Transverse colon (tissue), 4 donors: Measurements from ENCODE around the gene SLC24A3. TPM values are rescaled to one million over a fixed set of nuclear protein-coding genes. Genes with fewer than 3 reads are reported as not detected.

ENCODE experiments used
- DNase-seq: peaks from one replicate; pipeline ENCODE4 v3.0.0-alpha.2; 2019
- H3K27ac ChIP-seq, 4 donors: fragments of 200-600 bp; sonication (generic); 2 replicates each; pipeline ENCODE4 v1.5.1; 2016 to 2018; ENCODE audit warnings: inconsistent platforms in 4 of 4
- H3K27me3 ChIP-seq: fragments of 200-600 bp; sonication (generic); 2 replicates; pipeline ENCODE4 v1.5.1; 2017; ENCODE audit warnings: inconsistent platforms
- H3K36me3 ChIP-seq, 4 donors: fragments of 200-600 bp; sonication (generic); 2 replicates each; pipeline ENCODE4 v1.5.1; 2017 to 2019; ENCODE audit warnings: inconsistent platforms in 4 of 4
- H3K4me1 ChIP-seq, 4 donors: fragments of 200-600 bp; sonication (generic); 2 replicates each; pipeline ENCODE4 v1.5.1; 2017 to 2020; ENCODE audit warnings: inconsistent platforms in 4 of 4
- H3K4me3 ChIP-seq, 4 donors: fragments of 200-600 bp; sonication (generic); 1 replicate in 1 of 4; 2 replicates in 3 of 4; pipeline versions ENCODE4 v1.5.1 to v1.6.1; 2017 to 2019; ENCODE audit warnings: inconsistent platforms in 4 of 4
- H3K9me3 ChIP-seq, 2 donors: fragments of 200-600 bp; sonication (generic); 2 replicates each; pipeline ENCODE4 v1.5.1; 2017 to 2019; ENCODE audit warnings: inconsistent platforms in 2 of 2
- EP300 ChIP-seq: sonication (generic); formaldehyde crosslinking; IDR thresholded peaks from one replicate; pipeline ENCODE4 v1.6.1; 2017; ENCODE audit warnings: antibody characterized with exemption, low read depth
- POLR2A ChIP-seq: fragments of 450-650 bp; IDR thresholded peaks from one replicate; pipeline ENCODE4 v1.6.1; 2016; ENCODE audit warnings: antibody characterized with exemption, mild to moderate bottlenecking, moderate library complexity
- POLR2AphosphoS5 ChIP-seq, 3 donors: sonication (generic); formaldehyde crosslinking; IDR thresholded peaks; one replicate each; pipeline ENCODE4 v1.6.1; 2016; ENCODE audit warnings: antibody characterized with exemption in 3 of 3
- WGBS, 2 donors: methylation state at CpG; one replicate each; pipeline ENCODE4 v1.1.5; 2018; ENCODE audit warnings: low coverage in 1 of 2; 5-methylcytosine and 5-hydroxymethylcytosine counted together
- in situ Hi-C, 4 donors: fragments of 200-750 bp; cut with MboI; loops; one replicate each; pipeline versions ENCODE4 v1.15.0 to v1.15.1; 2017; ENCODE audit warnings: low sequenced_read_pairs in 3 of 4, low pct_ligation_motif_present in 1 of 4, low pct_unique_long_range_greater_than_20kb in 1 of 4
- intact Hi-C: fragments of 100-400 bp; cut with DNase I; formaldehyde crosslinking; loops from one replicate; pipeline ENCODE4 v1.15.1; 2023; ENCODE audit warnings: low total_unique reads
- total RNA-seq, 4 donors: library from RNA; depleted of rRNA; stranded (reverse); fragments of >200 nt; gene quantifications; one replicate each; pipeline ENCODE4 v1.1.0, GENCODE V29; 2016
- TF ChIP-seq, protein P1 (sequence below), 5 experiments: fragments of 200-600 bp in 3 of 5; fragments of 450-650 bp in 2 of 5; sonication (generic) in 3 of 5; IDR thresholded peaks; 1 replicate in 2 of 5; 2 replicates in 3 of 5; pipeline ENCODE4 v1.5.1; 2016 to 2017; ENCODE audit warnings: antibody characterized with exemption in 5 of 5, inconsistent platforms in 3 of 5, mild to moderate bottlenecking in 2 of 5, moderate library complexity in 1 of 5

The SLC24A3 gene
- total RNA-seq, 4 donors from 2014 or later = 4.4 to 6.7 (median 4.6) TPM

DNA sequence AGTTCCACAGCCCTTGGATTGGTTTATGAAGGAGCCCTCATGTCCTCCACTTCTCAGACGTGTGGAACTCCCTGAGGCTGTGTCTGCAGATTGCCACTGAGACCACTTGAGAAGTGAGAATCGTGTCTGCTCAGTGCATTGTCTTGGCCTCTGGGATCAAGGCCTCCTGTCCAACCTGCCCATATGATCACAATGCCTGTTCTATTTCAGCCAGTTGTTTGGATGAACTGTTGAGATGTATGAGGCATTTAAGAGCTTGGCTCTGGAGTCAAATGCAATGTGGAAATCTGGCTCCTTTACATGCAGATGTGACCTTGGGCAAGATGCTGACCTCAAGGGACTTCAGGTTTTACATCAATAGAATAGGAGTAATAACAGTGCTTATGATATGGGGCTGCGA is 125.9 kb downstream of the SLC24A3 start:
- intact Hi-C loops (no loop called here), in situ Hi-C loops (no loop called here)
- 69% methylated on average over 3 of the region's 3 CpGs; no CpG with 5 or more reads in 1 of the 2 donors for WGBS, 2 donors
- TF ChIP-seq POLR2A (no peak), EP300 (no peak), POLR2AphosphoS5 (IDR thresholded peaks at IDR 0.05) (no peak)
- TF ChIP-seq, protein P1, sequence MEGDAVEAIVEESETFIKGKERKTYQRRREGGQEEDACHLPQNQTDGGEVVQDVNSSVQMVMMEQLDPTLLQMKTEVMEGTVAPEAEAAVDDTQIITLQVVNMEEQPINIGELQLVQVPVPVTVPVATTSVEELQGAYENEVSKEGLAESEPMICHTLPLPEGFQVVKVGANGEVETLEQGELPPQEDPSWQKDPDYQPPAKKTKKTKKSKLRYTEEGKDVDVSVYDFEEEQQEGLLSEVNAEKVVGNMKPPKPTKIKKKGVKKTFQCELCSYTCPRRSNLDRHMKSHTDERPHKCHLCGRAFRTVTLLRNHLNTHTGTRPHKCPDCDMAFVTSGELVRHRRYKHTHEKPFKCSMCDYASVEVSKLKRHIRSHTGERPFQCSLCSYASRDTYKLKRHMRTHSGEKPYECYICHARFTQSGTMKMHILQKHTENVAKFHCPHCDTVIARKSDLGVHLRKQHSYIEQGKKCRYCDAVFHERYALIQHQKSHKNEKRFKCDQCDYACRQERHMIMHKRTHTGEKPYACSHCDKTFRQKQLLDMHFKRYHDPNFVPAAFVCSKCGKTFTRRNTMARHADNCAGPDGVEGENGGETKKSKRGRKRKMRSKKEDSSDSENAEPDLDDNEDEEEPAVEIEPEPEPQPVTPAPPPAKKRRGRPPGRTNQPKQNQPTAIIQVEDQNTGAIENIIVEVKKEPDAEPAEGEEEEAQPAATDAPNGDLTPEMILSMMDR (IDR thresholded peaks at IDR 0.05) = no peak
- Histone ChIP-seq H3K9me3 (no peaks in the 10 kb centered on the region), H3K27me3 (no peaks in the 10 kb centered on the region), H3K4me1 (peaks cover 0 to 5% (median 4%) of the 10 kb centered on the region in 4 donors), H3K27ac (no peak overlapping the region), H3K36me3 (no peaks in the 10 kb centered on the region), H3K4me3 (no peak overlapping the region)
- no peak for DNase-seq

DNA sequence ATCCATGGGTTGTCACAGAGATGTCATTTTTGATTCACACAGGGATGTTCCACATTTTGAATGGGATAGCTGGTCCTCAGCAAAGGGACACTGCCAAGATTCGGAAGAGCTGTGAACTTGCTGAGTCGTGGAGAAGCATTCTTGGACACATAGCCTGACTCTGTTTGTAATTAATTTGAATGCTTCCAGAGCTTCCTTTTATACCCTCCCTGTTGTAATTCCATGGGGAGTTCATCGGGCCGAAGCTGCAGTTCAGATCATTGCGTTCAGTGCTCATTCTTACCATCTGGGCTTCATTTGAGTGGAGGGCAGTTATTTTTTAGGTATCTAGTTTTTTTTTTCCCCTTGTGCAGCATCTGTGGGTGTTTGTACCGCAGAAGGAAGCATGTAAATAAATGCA is 126.5 kb downstream of the SLC24A3 start:
- Histone ChIP-seq H3K9me3 (no peaks in the 10 kb centered on the region), H3K36me3 (no peaks in the 10 kb centered on the region), H3K27ac (no peak overlapping the region), H3K27me3 (no peaks in the 10 kb centered on the region), H3K4me3 (no peak overlapping the region), H3K4me1 (peaks cover 0 to 5% (median 4%) of the 10 kb centered on the region in 4 donors)
- intact Hi-C loops = no loop called here
- no peak for DNase-seq
- no peak for TF ChIP-seq EP300
- in situ Hi-C loops = no loop called here
- WGBS, 2 donors = 72 to 90% methylated on average over 1 to 6 of the region's 6 CpGs

DNA sequence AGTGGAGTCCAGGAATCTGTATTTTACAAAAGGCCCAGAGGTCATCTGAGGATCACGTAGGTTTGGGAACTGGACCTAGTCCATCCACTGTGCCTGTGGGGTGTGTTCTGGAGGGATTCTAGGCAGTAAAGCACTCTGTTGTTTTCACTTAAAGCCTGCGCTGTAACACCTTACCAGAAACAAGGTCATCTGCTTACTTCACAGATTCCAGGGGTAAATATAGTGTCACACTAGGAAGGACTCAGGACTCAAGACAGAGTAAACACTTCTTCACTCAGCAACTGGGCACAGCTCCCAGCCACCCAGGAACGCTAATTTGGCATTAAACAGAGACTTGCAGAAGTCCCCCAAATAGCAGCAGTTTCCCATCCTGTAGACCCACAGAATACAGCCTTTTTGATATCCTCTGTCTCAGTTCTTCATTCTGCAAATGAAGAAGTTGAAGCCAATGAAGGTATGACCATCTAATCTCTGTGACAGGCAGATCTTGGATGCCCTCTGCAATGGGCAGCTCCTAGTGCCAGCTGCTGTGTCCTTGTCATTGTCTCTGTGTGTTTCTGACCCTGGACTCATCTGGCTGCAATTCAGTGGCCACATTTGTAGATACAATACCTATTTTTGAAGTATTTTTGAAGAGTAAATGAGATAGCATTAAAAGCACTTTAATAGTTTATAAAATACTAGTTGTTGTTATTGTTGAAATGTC is 129.1 kb downstream of the SLC24A3 start:
- intact Hi-C loops = loop anchor here (10.0 kb wide), 1 partner anchor 1823 kb away; no protein-coding TSS in a partner anchor
- 65% methylated on average over 3 of the region's 3 CpGs; no CpG with 5 or more reads in 1 of the 2 donors for WGBS, 2 donors
- DNase-seq = no peak
- Histone ChIP-seq H3K9me3 (no peaks in the 10 kb centered on the region), H3K36me3 (no peaks in the 10 kb centered on the region), H3K27ac (peak overlapping the region in 1 of 4 donors; percentile 35), H3K4me3 (no peak overlapping the region), H3K27me3 (no peaks in the 10 kb centered on the region), H3K4me1 (peaks cover 0 to 5% (median 4%) of the 10 kb centered on the region in 4 donors)
- TF ChIP-seq POLR2A (no peak), POLR2AphosphoS5 (IDR thresholded peaks at IDR 0.05) (peak in 2 of 3 donors; percentile 43 to 61), EP300 (no peak)
- TF ChIP-seq, protein P1 (IDR thresholded peaks at IDR 0.05) = no peak
- in situ Hi-C loops = no loop called here

- Histone ChIP-seq H3K27me3 (no peaks in the 10 kb centered on the region), H3K9me3 (no peaks in the 10 kb centered on the region), H3K4me3 (no peak overlapping the region), H3K36me3 (no peaks in the 10 kb centered on the region), H3K4me1 (peaks cover 0 to 5% (median 4%) of the 10 kb centered on the region in 4 donors), H3K27ac (no peak overlapping the region)
- in situ Hi-C loops (no loop called here), intact Hi-C loops (loop anchor here (10.0 kb wide), 1 partner anchor 1820 kb away; no protein-coding TSS in a partner anchor)
- 79% methylated on average over 2 of the region's 2 CpGs; no CpG with 5 or more reads in 1 of the 2 donors for WGBS, 2 donors
- no peak for TF ChIP-seq EP300
- DNase-seq = no peak
These were observed 131.9 kb downstream of the SLC24A3 start for GRCh38 chr20:19344341-19344740.

DNA sequence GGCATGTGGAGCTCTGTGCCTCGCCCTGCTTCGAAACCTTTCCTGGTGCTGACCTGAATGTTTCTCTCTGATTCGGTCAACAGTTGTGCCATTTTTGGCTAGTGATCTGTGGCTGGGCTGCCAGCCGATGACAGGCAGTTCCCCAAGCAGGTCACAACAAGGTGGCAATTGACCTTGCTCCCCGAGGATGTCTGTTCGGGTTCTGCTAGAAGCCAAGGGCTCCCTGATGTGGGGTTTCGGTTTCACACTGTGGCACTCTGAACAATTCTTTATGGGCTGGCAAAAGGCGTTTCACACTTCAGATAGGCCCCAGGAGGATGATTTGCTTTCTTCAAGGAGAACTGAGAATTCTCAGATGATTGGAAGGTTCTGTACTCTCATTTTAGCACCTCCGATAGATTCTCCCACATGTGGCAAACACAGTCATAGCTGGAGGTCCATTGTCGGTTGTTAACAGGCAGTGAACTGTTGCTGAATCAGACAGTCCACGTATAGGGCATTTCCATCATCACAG is 135.6 kb downstream of the SLC24A3 start:
- WGBS, 2 donors = 72 to 80% methylated on average over 1 to 11 of the region's 11 CpGs
- Histone ChIP-seq H3K36me3 (no peaks in the 10 kb centered on the region), H3K4me3 (no peak overlapping the region), H3K9me3 (no peaks in the 10 kb centered on the region), H3K27ac (no peak overlapping the region), H3K27me3 (no peaks in the 10 kb centered on the region), H3K4me1 (no peaks in the 10 kb centered on the region)
- TF ChIP-seq POLR2A (no peak), EP300 (no peak), POLR2AphosphoS5 (IDR thresholded peaks at IDR 0.05) (no peak)
- TF ChIP-seq, protein P1 (IDR thresholded peaks at IDR 0.05) = no peak
- intact Hi-C loops (loop anchor here (10.0 kb wide), 1 partner anchor 1817 kb away; no protein-coding TSS in a partner anchor), in situ Hi-C loops (no loop called here)
- no peak for DNase-seq
